GM12878 (cell line): ENCODE results near the gene KIF21A. TPM values are rescaled to one million over a fixed set of nuclear protein-coding genes. Genes with fewer than 3 reads are reported as not detected.

Experiments used
- ATAC-seq: fragments of 200-7000 bp; cut with Tn5 transposase; 3 replicates; pipeline ENCODE4 v1.9.1; 2020; ENCODE audit warnings: mild to moderate bottlenecking, moderate library complexity
- BruUV-seq: library from RNA; stranded (reverse); fragments of 400-500 nt; replicated peaks from 2 replicates; lab custom pipeline; 2021; lab: Mats Ljungman, UMichigan
- CTCF ChIA-PET: fragments of 300-600 bp; sonication (Branson Sonifier 250); formaldehyde crosslinking; extraction: SDS; loops from one replicate; lab custom pipeline; 2021; ENCODE audit warnings: inconsistent platforms; lab: Yijun Ruan, JAX
- POLR2A ChIA-PET: fragments of 350-600 bp; formaldehyde crosslinking; extraction: SDS; loops from one replicate; lab custom pipeline; 2021; ENCODE audit warnings: inconsistent platforms; lab: Charles Lee
- RAD21 ChIA-PET: fragments of 300-600 bp; sonication (Branson Sonifier 250); formaldehyde crosslinking; loops from one replicate; lab custom pipeline; 2023; ENCODE audit warnings: antibody characterized with exemption; ENCODE audit not compliant: unreplicated experiment; lab: Charles Lee
- SMC1A ChIA-PET: fragments of 300-600 bp; sonication (Branson Sonifier 250); formaldehyde crosslinking; loops from one replicate; lab custom pipeline; 2023; ENCODE audit not compliant: unreplicated experiment, uncharacterized antibody; lab: Charles Lee
- DNase-seq: peaks from one replicate; pipeline ENCODE4 v3.0.0-alpha.2; 2011; ENCODE audit warnings: low read depth, low spot score
- FAIRE-seq: peaks from 3 replicates; lab custom pipeline; 2011; peaks lifted over from hg19 to GRCh38; lab: Jason Lieb, UNC
- H2AFZ ChIP-seq: 2 replicates; pipeline ENCODE4 v1.6.0; 2011; ENCODE audit warnings: low read depth, low read length, control low read depth; ENCODE audit not compliant: control insufficient read depth
- H3K27ac ChIP-seq: 2 replicates; pipeline ENCODE4 v1.5.1; 2011; ENCODE audit warnings: control low read depth; ENCODE audit not compliant: control insufficient read depth, insufficient read depth
- H3K27me3 ChIP-seq, 2 experiments: replicated peaks in 1 of 2; 2 replicates each; pipeline versions ENCODE4 v1.6.0 to v1.6.1; 2011; ENCODE audit warnings: low read length in 1 of 2; ENCODE audit not compliant: control insufficient read depth in 2 of 2, insufficient read depth in 2 of 2
- H3K36me3 ChIP-seq, 2 experiments: 2 replicates each; pipeline ENCODE4 v1.5.1; 2011; ENCODE audit warnings: low read length in 1 of 2; ENCODE audit not compliant: control insufficient read depth in 2 of 2, insufficient read depth in 2 of 2
- H3K4me1 ChIP-seq: 2 replicates; pipeline ENCODE4 v1.6.1; 2011; ENCODE audit warnings: mild to moderate bottlenecking, low read length, moderate library complexity, mixed read lengths; ENCODE audit not compliant: control insufficient read depth, insufficient read depth
- H3K4me2 ChIP-seq: 2 replicates; pipeline ENCODE4 v1.6.0; 2011; ENCODE audit warnings: control low read depth; ENCODE audit not compliant: control insufficient read depth, insufficient read depth
- H3K4me3 ChIP-seq: fragments of 200-600 bp; sonication (generic); 2 replicates; pipeline ENCODE4 v1.5.1; 2016
- H3K79me2 ChIP-seq: 2 replicates; pipeline ENCODE4 v1.6.0; 2011; ENCODE audit warnings: low read length; ENCODE audit not compliant: control insufficient read depth, insufficient read depth
- H3K9ac ChIP-seq: 2 replicates; pipeline ENCODE4 v1.8.0; 2011; ENCODE audit warnings: low read length, control low read depth, mixed read lengths; ENCODE audit not compliant: control insufficient read depth, insufficient read depth
- H3K9me3 ChIP-seq: replicated peaks from 3 replicates; pipeline ENCODE4 v1.5.1; 2011; ENCODE audit warnings: mild to moderate bottlenecking, low read length; ENCODE audit not compliant: control insufficient read depth, insufficient read depth
- H4K20me1 ChIP-seq: 2 replicates; pipeline ENCODE4 v1.6.0; 2011; ENCODE audit not compliant: control insufficient read depth, insufficient read depth
- CHD2 ChIP-seq: IDR thresholded peaks from 2 replicates; pipeline ENCODE4 v1.6.1; 2011; ENCODE audit warnings: low read depth, low read length, improper control_type of control experiment, borderline replicate concordance
- KDM1A ChIP-seq: fragments of 200-600 bp; sonication (generic); IDR thresholded peaks from 2 replicates; pipeline ENCODE4 v1.6.1; 2016; ENCODE audit warnings: borderline replicate concordance
- MXI1 ChIP-seq: fragments of 150-350 bp; IDR thresholded peaks from 2 replicates; pipeline ENCODE4 v1.6.1; 2011; ENCODE audit warnings: low read depth, mild to moderate bottlenecking, inconsistent platforms, low read length, improper control_type of control experiment
- NFXL1 ChIP-seq: fragments of 450-650 bp; IDR thresholded peaks from 2 replicates; pipeline ENCODE4 v1.6.1; 2017; ENCODE audit warnings: antibody characterized with exemption, mild to moderate bottlenecking, borderline replicate concordance
- NRF1 ChIP-seq: conservative IDR thresholded peaks from 2 replicates; pipeline ENCODE4 v1.6.1; 2011; ENCODE audit warnings: mild to moderate bottlenecking, low read depth, low read length, improper control_type of control experiment
- RAD51 ChIP-seq: fragments of 450-650 bp; IDR thresholded peaks from 2 replicates; pipeline ENCODE4 v1.6.1; 2016; ENCODE audit warnings: moderate library complexity, mild to moderate bottlenecking, inconsistent platforms
- RELA ChIP-seq: fragments of 450-650 bp; IDR thresholded peaks from 2 replicates; pipeline ENCODE4 v1.8.0; 2014; ENCODE audit warnings: borderline replicate concordance; ENCODE audit not compliant: partially characterized antibody
- REST ChIP-seq: IDR thresholded peaks from 2 replicates; pipeline ENCODE4 v1.6.1; 2012; ENCODE audit warnings: mild to moderate bottlenecking, low read depth, low read length
- SPI1 ChIP-seq: IDR thresholded peaks from 2 replicates; pipeline ENCODE4 v1.6.1; 2011; ENCODE audit warnings: low read depth, mild to moderate bottlenecking, low read length, moderate library complexity, borderline replicate concordance; ENCODE audit not compliant: insufficient read depth
- SUZ12 ChIP-seq: fragments of 200-600 bp; sonication (generic); IDR thresholded peaks from one replicate; pipeline ENCODE4 v1.6.1; 2018; ENCODE audit warnings: antibody characterized with exemption, mild to moderate bottlenecking; ENCODE audit not compliant: unreplicated experiment
- ZNF207 ChIP-seq: fragments of 450-650 bp; IDR thresholded peaks from 2 replicates; pipeline ENCODE4 v1.6.1; 2014; ENCODE audit warnings: antibody characterized with exemption, mild to moderate bottlenecking, borderline replicate concordance
- WGBS: methylation state at CpG from one replicate; pipeline ENCODE4 v1.1.6; 2016; ENCODE audit warnings: low lambda C conversion rate; ENCODE audit not compliant: insufficient replicate concordance, insufficient coverage; ENCODE audit errors: missing lambda C conversion rate; 5-methylcytosine and 5-hydroxymethylcytosine counted together
- in situ Hi-C: fragments of 300-500 bp; cut with MboI; formaldehyde crosslinking; loops from 9 replicates; pipeline ENCODE4 v1.14.3; 2018; ENCODE audit warnings: mixed read lengths
- intact Hi-C: fragments of 100-400 bp; cut with micrococcal nuclease; formaldehyde crosslinking; loops from one replicate; pipeline ENCODE4 v1.14.2; 2022; ENCODE audit not compliant: unreplicated experiment
- polyA plus RNA-seq, 11 experiments: library from polyadenylated mRNA; depleted of rRNA in 4 of 11; unstranded in 6 of 11; stranded (reverse) in 5 of 11; fragments of >200 nt; fragmentation: Nextera tagmentation in 4 of 11; fragmentation: Illumina TruSeq in 1 of 11; extraction: Ambion mirVana in 4 of 11; extraction: Trizol in 1 of 11; gene quantifications; 1 replicate in 1 of 11; 2 replicates in 10 of 11; pipeline versions ENCODE4 v1.2.1 to v1.2.3, GENCODE V29; 2011 to 2016; ENCODE audit warnings: inconsistent platforms in 2 of 11, missing spikeins in 2 of 11, low read depth in 1 of 11
- total RNA-seq, 4 experiments: library from RNA; depleted of rRNA in 3 of 4; stranded (reverse); fragments of >200 nt in 3 of 4; fragmentation: Illumina TruSeq in 1 of 4; extraction: Trizol in 1 of 4; gene quantifications; 2 replicates each; pipeline versions ENCODE4 v1.2.1 to v1.2.3, GENCODE V29; 2013 to 2021
- TF ChIP-seq, protein P1 (sequence below): fragments of 450-650 bp; IDR thresholded peaks from 2 replicates; pipeline ENCODE4 v1.6.1; 2017; ENCODE audit warnings: mild to moderate bottlenecking, moderate library complexity
- TF ChIP-seq, protein P2 (sequence below): fragments of 450-650 bp; formaldehyde crosslinking; IDR thresholded peaks from 2 replicates; pipeline ENCODE4 v1.5.0; 2022; ENCODE audit warnings: mild to moderate bottlenecking, missing genetic modification characterization

The KIF21A gene
- total and polyA plus RNA-seq, 10 of the 15 experiments (the other 5 are each of a cell fraction or from before 2014, with no cell fraction given), result 21.3 to 42.1 (median 24.5) TPM

GRCh38 chr12:39309516-39309915 is 133.4 kb downstream of the KIF21A start:
- no peak overlapping the region for H2AFZ ChIP-seq
- CTCF ChIA-PET, result interaction anchor here (0.6 kb wide), 1 partner anchor 382 kb away, joined by 3 read pairs; no protein-coding TSS in a partner anchor
- in situ Hi-C loops (no loop called here), intact Hi-C loops (loop anchor here (5.0 kb wide), 1 partner anchor 48 kb away; no protein-coding TSS in a partner anchor)
- no peak for ATAC-seq
- H3K9me3 ChIP-seq, result no peaks in the 10 kb centered on the region
- H3K4me1 ChIP-seq, result no peaks in the 10 kb centered on the region
- no peak overlapping the region for H3K9ac ChIP-seq
- WGBS, result 96% methylated on average over 4 of the region's 4 CpGs
- RAD21 ChIA-PET, result no interaction called here
- no peak for DNase-seq
- no peak overlapping the region for H3K4me3 ChIP-seq
- POLR2A ChIA-PET, result no interaction called here
- no peak overlapping the region for H3K4me2 ChIP-seq
- BruUV-seq, result no TSS peak
- H3K27me3 ChIP-seq, result no peaks in the 10 kb centered on the region
- SMC1A ChIA-PET, result interaction anchor here (0.6 kb wide), 1 partner anchor 277 kb away, joined by 3 read pairs; no protein-coding TSS in a partner anchor
- no peak for FAIRE-seq
- no peaks in the 10 kb centered on the region for H3K79me2 ChIP-seq
- no peak overlapping the region for H3K27ac ChIP-seq
- H3K36me3 ChIP-seq, result peaks cover 0 to 3% of the 10 kb centered on the region in 2 experiments; a peak in 1 of 4 replicates
- no peaks in the 10 kb centered on the region for H4K20me1 ChIP-seq
- TF ChIP-seq, protein P1, sequence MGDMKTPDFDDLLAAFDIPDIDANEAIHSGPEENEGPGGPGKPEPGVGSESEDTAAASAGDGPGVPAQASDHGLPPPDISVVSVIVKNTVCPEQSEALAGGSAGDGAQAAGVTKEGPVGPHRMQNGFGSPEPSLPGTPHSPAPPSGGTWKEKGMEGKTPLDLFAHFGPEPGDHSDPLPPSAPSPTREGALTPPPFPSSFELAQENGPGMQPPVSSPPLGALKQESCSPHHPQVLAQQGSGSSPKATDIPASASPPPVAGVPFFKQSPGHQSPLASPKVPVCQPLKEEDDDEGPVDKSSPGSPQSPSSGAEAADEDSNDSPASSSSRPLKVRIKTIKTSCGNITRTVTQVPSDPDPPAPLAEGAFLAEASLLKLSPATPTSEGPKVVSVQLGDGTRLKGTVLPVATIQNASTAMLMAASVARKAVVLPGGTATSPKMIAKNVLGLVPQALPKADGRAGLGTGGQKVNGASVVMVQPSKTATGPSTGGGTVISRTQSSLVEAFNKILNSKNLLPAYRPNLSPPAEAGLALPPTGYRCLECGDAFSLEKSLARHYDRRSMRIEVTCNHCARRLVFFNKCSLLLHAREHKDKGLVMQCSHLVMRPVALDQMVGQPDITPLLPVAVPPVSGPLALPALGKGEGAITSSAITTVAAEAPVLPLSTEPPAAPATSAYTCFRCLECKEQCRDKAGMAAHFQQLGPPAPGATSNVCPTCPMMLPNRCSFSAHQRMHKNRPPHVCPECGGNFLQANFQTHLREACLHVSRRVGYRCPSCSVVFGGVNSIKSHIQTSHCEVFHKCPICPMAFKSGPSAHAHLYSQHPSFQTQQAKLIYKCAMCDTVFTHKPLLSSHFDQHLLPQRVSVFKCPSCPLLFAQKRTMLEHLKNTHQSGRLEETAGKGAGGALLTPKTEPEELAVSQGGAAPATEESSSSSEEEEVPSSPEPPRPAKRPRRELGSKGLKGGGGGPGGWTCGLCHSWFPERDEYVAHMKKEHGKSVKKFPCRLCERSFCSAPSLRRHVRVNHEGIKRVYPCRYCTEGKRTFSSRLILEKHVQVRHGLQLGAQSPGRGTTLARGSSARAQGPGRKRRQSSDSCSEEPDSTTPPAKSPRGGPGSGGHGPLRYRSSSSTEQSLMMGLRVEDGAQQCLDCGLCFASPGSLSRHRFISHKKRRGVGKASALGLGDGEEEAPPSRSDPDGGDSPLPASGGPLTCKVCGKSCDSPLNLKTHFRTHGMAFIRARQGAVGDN, result no peak
- TF ChIP-seq MXI1 (no peak), RAD51 (no peak), RELA (no peak), NFXL1 (no peak), KDM1A (no peak), NRF1 (no peak), CHD2 (no peak), SPI1 (no peak), REST (no peak), ZNF207 (no peak), SUZ12 (no peak)
- TF ChIP-seq, protein P2, sequence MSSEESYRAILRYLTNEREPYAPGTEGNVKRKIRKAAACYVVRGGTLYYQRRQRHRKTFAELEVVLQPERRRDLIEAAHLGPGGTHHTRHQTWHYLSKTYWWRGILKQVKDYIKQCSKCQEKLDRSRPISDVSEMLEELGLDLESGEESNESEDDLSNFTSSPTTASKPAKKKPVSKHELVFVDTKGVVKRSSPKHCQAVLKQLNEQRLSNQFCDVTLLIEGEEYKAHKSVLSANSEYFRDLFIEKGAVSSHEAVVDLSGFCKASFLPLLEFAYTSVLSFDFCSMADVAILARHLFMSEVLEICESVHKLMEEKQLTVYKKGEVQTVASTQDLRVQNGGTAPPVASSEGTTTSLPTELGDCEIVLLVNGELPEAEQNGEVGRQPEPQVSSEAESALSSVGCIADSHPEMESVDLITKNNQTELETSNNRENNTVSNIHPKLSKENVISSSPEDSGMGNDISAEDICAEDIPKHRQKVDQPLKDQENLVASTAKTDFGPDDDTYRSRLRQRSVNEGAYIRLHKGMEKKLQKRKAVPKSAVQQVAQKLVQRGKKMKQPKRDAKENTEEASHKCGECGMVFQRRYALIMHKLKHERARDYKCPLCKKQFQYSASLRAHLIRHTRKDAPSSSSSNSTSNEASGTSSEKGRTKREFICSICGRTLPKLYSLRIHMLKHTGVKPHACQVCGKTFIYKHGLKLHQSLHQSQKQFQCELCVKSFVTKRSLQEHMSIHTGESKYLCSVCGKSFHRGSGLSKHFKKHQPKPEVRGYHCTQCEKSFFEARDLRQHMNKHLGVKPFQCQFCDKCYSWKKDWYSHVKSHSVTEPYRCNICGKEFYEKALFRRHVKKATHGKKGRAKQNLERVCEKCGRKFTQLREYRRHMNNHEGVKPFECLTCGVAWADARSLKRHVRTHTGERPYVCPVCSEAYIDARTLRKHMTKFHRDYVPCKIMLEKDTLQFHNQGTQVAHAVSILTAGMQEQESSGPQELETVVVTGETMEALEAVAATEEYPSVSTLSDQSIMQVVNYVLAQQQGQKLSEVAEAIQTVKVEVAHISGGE (CRISPR knock-in tag), result no peak
